SIG-M5 treated with dmso at 0.1 percent for 504 hours (cell line): ENCODE measurements around the gene EHMT1.

Experiments
- DNase-seq: peaks from one replicate; lab custom pipeline; 2025; ENCODE audit not compliant: unreplicated experiment; lab: John Stamatoyannopoulos, UW

Gene EHMT1

GRCh38 chr9:137618105-137619067 is at the start of gene EHMT1:
TSS of gene EHMT1 (plus strand) at chr9:137619005. CDS start at chr9:137619029, 24 bp downstream.
- peak; percentile 71 for DNase-seq

DNA sequence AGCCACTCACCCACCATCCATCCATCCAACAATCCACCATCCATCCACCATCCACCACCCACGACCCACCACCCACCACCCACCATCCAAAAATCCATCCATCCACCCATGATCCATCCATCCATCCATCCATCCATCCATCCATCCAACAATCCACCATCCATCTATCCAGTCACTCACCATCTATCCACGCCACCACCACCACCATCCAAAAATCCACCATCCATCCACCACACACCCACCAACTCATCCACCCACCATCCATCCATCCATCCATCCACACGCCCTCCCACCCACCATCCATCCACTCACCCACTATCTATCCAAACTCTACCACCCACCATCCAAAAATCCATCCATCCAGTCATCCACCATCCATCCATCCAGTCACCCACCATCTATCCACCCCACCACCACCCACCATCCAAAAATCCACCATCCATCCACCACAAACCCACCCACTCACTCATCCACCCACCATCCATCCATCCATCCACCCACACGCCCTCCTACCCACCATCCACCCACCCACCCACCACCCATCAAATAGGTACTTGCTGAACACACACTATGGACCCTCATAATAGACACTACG is 49.1 kb upstream of the EHMT1 start:
- DNase-seq, result no peak

GRCh38 chr9:137570566-137570965 is 48.2 kb upstream of the EHMT1 start:
- no peak for DNase-seq

DNA sequence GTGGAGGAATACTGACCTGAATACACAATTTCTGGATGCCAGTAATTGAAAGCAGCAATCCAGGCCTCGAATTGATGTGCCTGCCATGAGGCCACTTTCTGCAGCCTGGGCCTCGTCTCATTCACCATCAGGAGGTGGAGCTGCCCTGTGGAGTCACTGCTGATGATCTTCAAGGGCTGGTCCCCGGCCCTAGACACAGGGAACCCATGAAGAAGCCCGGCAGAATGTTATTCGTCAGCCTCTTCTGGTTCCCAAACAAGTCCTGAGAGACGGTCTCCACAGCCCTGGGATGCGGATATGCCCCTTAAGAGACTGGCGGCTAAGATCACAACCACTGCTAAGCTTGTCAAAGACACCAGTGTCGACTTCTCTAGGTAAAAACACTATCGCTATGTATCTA is 44.6 kb upstream of the EHMT1 start:
- DNase-seq, result no peak

GRCh38 chr9:137575364-137575715 is 43.5 kb upstream of the EHMT1 start:
- DNase-seq, result no peak

GRCh38 chr9:137575716-137576411 is 42.9 kb upstream of the EHMT1 start:
- peak; percentile 16 for DNase-seq

DNA sequence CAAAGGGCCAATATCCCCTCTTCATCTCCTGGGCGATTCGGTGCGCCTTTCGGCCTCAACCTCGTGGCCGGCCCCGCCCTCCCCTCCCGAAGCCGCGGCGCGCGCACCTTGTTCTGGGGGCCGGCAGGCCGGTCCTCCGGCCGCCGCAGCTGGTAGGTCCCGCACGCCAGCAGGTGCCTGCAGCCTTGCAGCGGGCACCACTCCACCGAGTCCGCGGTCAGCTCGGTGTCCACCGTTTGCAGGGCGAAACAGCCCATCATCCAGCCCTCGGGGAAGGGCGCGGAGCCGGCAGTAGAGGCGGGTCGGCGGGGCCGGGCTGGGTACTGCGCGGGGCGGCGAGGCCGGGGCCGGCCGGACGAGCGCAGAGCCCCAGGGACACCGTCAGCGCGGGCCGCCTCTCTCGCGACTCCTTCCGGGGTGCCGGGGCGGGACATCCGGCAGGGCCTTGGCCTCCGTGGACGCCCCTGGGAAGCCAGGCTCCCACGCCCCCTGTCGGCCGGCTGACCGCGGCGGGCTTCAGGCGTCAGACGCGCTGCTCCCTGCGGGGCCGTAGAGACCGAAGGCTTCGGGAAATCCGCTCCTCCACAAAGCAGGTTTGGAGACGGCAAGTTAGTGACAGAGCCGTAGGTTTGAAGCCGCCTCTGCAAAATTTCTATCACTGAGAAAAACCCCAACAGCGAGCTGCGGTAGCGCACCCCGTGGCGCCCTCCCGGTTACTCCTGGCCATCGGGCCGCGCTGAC is 40.1 kb upstream of the EHMT1 start, which contains the start of gene DPH7:
Gene DPH7, minus strand, starts transcription at position 408 of the 741 bp plus-strand sequence. Its CDS starts 148 bp downstream, at position 260.
- DNase-seq, result peak; percentile 86

DNA sequence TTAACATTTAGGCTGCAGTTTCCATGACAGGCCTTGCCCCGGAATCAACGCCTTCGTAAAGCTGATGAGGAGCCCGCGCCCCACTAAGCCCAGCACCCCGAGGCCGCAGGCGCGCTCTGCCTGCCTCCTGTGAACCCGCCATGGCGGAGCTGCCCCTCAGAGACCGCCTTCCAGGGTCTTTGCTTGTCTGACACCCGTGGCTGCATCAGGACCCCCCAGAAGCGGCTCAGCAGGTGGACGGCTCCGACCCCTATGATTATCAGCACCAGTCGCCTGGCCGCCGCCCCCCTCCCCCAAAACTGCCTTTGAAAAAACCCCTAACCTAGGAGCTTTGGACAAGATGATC is 39.6 kb upstream of the EHMT1 start:
- no peak for DNase-seq

- no peak for DNase-seq
These were observed 38.4 kb upstream of the EHMT1 start for GRCh38 chr9:137580209-137580953.

GRCh38 chr9:137580954-137581322 is 37.9 kb upstream of the EHMT1 start:
- DNase-seq, result no peak

DNA sequence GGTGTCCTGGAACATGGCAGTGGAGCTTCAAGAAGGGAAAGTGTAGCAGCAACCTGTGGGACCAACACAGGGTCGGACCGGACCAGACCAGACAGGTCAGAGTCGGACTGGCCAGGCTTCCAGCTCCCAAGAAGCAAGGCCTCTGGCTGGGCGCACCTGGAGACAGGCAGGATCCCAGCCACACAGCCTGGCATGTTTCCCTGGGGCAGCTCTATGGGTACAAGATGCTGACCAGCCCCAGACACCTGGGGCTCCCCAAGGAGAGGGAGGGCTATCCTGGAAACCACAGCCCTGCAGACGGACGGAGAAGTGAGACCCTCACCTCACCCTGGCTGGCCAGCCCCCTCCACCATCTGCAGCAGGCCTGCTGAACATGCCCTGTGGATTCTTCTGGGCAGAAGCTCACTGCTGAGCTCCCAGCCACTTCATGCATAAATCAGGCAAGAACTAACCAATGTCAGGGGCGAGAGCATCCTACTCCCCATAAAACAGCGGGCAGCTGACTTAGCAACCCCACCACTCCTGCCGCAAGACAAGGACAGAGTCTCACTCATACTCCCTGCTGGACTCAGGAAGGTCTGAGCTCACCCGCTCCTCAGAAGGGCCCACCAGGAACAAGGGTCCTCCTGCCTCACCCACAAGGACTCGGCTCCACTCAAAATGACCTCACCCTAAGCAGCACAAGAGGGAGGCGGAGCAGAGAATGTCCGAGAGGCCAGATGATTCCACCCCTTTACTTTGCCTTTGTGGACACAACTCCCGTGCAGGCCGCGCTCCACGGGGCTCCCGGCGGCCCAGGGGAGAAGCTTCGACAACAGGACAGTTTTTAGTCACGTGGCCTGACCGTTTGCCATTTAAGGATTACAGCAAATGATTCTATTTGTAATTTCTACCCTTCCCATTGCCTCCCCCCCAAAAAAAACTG is 37.2 kb upstream of the EHMT1 start:
- no peak for DNase-seq

- DNase-seq, result no peak
These were observed 36.4 kb upstream of the EHMT1 start for GRCh38 chr9:137582286-137582860.

- no peak for DNase-seq
These were observed 35.5 kb upstream of the EHMT1 start for GRCh38 chr9:137583347-137583746.

GRCh38 chr9:137583957-137584356 is 34.8 kb upstream of the EHMT1 start:
- no peak for DNase-seq

DNA sequence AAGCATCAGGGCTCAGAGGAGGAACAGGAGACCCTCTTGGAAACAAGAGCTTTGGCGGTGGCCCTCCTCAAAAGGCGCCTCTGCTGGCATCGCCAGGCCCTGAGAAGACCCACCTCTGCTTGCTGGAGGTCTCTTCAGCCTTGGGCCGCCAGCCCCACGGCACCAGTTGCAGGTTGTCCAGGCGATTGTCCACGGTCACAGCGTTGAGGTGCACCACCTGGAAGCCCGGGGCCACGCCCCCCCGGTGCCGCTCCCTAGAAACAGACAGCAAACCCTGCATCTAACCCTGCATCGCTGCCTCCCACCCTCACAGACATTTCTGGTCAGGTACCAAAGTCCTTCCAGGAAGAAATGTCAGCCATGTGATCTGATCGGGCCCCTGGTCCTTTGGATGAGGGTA is 32.0 kb upstream of the EHMT1 start:
- no peak for DNase-seq

DNA sequence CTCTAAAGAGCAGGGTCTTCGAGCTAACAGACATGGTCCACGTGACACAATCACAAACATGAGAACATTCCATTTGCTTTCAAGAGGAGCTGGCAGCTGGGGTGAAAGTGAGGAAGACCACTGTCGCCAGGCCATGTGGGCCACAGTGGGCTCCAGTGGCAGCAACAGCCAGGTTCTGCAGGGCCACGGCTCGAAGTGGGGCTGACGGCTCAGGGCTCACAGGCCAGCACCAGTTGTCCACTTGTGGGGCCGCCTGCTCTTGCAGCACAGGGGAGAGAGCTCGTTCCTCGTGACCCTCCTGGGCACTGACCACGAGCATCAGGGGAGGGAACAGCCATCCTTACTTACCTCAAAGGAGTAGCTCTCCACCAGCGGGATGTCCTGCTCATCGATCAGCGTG is 30.5 kb upstream of the EHMT1 start:
- no peak for DNase-seq

GRCh38 chr9:137588891-137589290 is 29.9 kb upstream of the EHMT1 start:
- DNase-seq, result no peak

DNA sequence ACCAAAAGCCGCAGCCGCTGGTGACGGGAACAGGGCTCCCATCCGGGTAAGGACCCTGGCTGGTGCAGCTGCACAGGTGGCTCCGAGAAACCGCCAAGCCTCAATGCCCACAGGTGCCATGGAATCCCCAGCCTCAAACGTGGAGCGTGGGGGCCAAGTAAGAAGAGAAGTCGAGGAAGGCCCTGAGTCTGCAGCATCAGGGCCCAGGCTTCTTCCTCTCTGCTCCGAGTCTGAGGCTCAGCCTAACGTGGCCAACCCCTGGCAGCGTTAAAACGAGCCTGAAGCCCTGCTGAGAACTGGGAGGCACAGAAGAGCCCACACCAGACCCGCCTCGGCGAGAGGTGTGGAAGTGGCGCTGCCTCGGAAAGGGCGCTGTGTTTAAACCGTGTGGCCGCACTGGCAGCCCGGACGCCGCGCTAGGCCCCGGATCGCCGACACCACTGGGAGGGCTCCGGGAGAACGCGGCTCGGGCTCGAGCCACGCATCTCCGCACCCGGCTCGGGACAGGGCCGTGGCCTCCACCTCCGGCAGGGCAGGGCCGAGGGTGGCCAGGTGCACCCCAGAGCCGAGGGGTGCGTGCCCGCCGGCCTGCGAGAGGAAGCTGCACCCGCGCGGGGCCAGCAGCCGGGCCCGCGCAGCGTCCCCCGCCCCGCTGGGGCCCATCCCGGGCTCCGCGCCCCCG is 29.2 kb upstream of the EHMT1 start:
- no peak for DNase-seq

DNA sequence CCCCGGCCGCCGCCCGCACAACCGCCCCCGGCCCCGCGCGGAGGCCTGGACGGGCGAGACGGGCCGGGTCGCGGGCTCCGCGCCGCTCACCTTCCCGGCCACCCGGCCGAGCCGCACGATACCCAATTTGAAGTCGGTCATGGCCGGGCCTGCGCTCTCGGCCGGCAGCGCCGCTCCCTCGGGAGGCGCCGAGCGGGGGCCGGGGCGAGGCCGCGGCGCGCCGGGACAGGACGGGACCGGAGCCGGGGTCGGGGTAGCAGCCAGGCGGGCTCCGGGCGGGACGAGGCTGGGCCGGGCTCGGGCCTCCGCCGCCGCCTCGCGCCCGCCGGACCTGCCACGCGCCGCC is 28.7 kb upstream of the EHMT1 start:
- DNase-seq, result no peak
